Ishikawa (cell line): Measurements from ENCODE around the gene THSD4.

Experiments used
- CEBPB ChIP-seq: IDR thresholded peaks from 2 replicates; pipeline ENCODE4 v1.6.1; 2012
- CREB1 ChIP-seq: IDR thresholded peaks from 2 replicates; pipeline ENCODE4 v1.6.1; 2012; ENCODE audit warnings: low read depth
- EGR1 ChIP-seq: IDR thresholded peaks from 2 replicates; pipeline ENCODE4 v1.6.1; 2012
- EP300 ChIP-seq: IDR thresholded peaks from 2 replicates; pipeline ENCODE4 v1.6.1; 2012; ENCODE audit warnings: borderline replicate concordance
- FOXM1 ChIP-seq: IDR thresholded peaks from 2 replicates; pipeline ENCODE4 v1.6.1; 2012; ENCODE audit warnings: low read depth, borderline replicate concordance
- MAX ChIP-seq: IDR thresholded peaks from 2 replicates; pipeline ENCODE4 v1.6.1; 2012
- NFIC ChIP-seq: IDR thresholded peaks from 2 replicates; pipeline ENCODE4 v1.6.1; 2012
- RAD21 ChIP-seq: IDR thresholded peaks from 2 replicates; pipeline ENCODE4 v1.6.1; 2012; ENCODE audit warnings: low read depth
- TAF1 ChIP-seq: IDR thresholded peaks from 2 replicates; pipeline ENCODE4 v1.6.1; 2012; ENCODE audit warnings: low read depth, mild to moderate bottlenecking
- TCF12 ChIP-seq: IDR thresholded peaks from 2 replicates; pipeline ENCODE4 v1.6.1; 2012; ENCODE audit warnings: low read depth
- TEAD4 ChIP-seq: IDR thresholded peaks from 2 replicates; pipeline ENCODE4 v1.6.1; 2012
- YY1 ChIP-seq: IDR thresholded peaks from 2 replicates; pipeline ENCODE4 v1.6.1; 2012; ENCODE audit warnings: low read depth
- ZBTB7A ChIP-seq: IDR thresholded peaks from 2 replicates; pipeline ENCODE4 v1.6.1; 2012; ENCODE audit warnings: low read depth
- TF ChIP-seq, protein P1 (sequence below): IDR thresholded peaks from 2 replicates; pipeline ENCODE4 v1.6.1; 2012; ENCODE audit warnings: low read depth, mild to moderate bottlenecking

GRCh38 chr15:71329497-71330260 is 214.4 kb downstream of the THSD4 start:
- TF ChIP-seq EP300 (no peak), MAX (no peak), CEBPB (no peak), NFIC (no peak), CREB1 (no peak), TAF1 (no peak), FOXM1 (no peak), RAD21 (no peak), YY1 (no peak), EGR1 (no peak), TEAD4 (no peak), TCF12 (no peak), ZBTB7A (no peak)
- TF ChIP-seq, protein P1, sequence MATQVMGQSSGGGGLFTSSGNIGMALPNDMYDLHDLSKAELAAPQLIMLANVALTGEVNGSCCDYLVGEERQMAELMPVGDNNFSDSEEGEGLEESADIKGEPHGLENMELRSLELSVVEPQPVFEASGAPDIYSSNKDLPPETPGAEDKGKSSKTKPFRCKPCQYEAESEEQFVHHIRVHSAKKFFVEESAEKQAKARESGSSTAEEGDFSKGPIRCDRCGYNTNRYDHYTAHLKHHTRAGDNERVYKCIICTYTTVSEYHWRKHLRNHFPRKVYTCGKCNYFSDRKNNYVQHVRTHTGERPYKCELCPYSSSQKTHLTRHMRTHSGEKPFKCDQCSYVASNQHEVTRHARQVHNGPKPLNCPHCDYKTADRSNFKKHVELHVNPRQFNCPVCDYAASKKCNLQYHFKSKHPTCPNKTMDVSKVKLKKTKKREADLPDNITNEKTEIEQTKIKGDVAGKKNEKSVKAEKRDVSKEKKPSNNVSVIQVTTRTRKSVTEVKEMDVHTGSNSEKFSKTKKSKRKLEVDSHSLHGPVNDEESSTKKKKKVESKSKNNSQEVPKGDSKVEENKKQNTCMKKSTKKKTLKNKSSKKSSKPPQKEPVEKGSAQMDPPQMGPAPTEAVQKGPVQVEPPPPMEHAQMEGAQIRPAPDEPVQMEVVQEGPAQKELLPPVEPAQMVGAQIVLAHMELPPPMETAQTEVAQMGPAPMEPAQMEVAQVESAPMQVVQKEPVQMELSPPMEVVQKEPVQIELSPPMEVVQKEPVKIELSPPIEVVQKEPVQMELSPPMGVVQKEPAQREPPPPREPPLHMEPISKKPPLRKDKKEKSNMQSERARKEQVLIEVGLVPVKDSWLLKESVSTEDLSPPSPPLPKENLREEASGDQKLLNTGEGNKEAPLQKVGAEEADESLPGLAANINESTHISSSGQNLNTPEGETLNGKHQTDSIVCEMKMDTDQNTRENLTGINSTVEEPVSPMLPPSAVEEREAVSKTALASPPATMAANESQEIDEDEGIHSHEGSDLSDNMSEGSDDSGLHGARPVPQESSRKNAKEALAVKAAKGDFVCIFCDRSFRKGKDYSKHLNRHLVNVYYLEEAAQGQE, result no peak
